NCI-H524 treated with DMSO at 0.1 percent for 48 hours (cell line): Measurements from ENCODE around the gene ABCG5.

Source experiments
- DNase-seq: peaks from one replicate; lab custom pipeline; 2025; lab: John Stamatoyannopoulos, UW

ABCG5 gene

DNA sequence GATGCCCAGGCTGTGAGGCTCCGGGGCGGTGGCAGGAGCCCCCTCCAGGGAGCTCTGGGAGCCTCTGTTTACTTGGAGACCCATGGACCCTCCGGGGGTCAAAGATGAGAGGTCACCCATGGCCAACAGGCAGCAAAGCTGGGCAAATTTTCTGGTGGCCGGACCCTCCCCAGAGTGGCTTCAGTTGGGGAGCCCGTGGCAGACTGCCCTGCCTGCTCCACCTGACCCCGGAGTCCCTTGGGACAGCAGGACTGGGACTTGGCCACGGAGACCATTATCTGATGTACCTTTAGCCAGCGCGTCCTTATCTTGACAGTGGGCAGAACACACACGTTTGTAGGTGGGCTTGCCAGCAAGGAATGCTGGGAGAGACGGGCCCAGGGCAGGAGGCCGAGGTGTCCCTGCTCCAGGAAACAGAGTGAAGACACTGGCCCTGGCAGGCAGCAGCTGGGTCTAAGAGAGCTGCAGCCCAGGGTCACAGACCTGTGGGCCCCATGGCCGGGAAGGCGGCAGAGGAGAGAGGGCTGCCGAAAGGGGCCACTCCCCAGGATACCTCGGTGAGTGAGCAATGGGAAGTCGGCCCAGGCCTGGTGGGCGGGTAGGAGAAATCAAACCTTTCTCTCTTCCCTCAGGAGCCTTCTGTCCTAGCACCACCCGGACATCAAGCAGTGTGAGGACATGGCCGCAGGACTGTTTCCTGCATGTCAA, at the start of gene ABCG5, which contains the start of gene ABCG8:
ABCG5 (minus strand) TSS at position 280 of the 708 bp plus-strand sequence; CDS start at position 120, 160 bp downstream.
ABCG8 (plus strand) TSS at position 412 of the 708 bp plus-strand sequence; CDS start at position 495, 83 bp downstream.
- DNase-seq = no peak

DNA sequence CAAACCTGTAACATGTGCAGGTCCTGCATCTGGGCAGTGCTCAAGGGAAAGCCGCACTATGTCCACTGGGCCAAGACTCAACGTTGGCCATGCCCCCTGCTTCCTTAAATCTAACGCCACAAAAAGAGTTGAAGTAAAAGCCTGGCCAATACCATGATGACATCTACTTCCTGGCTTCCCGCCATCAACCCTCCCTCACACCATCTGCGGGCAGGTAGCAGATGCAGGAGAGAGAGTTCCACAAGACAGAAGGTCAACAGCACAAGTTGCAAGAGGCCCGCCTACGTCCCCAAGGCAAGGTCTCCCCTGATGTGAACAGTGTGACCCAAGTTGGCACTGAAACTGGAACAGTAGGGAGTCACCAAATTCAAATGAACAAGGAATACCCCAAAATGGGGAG, 48.5 kb upstream of the ABCG5 start:
- no peak for DNase-seq

DNA sequence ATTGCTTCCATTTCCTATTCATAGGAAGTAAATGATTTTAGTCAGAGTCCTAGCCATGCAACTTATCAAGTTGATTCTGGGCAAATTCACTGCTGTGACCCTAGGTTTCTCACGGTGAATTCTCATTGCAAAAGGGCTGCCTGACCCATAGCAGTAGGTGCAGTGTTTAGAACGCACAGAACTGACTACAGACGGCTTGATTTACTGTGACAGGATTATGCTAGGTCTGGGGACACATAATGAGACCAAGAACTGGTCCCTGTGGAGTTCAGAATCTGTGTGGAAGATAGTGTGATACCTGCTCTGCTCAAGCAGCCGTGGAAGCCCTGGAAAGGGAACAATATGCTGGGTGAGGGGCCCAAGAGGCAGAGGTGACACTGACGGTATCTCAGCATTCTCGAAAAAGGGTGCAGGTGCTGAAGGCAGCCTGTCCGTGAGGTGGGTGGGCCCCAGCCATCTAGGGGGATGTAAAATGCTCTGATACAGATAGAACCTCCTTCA, 46.5 kb upstream of the ABCG5 start:
- DNase-seq = no peak

DNA sequence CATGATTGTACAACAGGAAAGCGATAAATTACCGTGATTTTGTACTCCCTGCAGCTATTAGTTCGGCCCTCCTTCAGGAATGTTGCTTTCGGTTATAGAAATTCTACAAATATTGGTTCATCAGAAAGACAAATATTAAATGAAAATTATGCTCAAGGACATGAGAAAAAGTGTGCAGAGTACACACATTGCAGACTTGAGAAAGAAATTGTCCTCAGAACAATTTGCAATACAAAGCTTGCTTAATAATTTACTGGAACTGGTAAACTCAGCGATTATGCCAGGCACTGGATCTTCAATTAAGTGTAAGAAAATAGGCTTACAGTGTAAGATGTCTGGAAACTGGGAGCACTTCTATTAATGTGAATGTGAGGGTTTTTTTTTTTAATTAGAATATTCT, 46.0 kb upstream of the ABCG5 start:
- DNase-seq = no peak

DNA sequence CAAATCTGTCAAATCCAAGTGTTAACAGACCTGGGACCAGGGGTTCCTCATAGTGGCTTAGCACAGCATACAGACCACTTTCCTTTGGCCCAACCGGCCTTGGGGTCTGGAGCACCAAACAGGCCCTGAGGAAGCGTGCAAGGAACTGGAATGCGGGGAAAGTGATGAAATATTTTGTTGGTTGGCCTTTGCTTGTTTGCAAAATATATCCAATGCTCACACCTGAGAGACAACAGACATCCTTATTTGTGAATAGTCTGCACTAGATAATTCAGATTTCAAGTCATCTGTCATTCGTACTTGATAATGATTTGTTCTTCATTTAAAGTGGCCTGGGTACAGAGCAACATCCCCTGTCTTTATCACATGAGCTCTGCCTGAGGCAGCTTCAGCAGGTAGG, 43.7 kb upstream of the ABCG5 start:
- DNase-seq = no peak

DNA sequence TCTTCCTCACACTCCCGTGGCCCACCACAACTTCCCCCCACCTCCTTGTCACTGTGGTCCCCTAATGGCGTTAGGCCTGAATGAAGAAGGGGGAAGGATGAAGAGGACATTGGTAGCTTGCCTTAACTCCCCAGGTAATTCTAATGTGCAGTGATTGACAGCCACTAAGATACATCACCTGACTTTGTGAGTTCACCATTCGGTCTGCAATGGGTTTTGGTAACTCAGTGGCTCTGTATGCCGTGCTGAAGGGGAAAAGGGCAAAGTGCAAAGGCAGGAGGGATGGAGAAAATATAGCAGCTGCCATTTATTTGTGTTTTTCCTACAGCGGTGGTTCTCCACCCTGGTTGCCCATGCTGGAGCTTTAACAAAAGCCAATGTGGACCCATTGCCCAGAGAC, 42.3 kb upstream of the ABCG5 start:
- no peak for DNase-seq

DNA sequence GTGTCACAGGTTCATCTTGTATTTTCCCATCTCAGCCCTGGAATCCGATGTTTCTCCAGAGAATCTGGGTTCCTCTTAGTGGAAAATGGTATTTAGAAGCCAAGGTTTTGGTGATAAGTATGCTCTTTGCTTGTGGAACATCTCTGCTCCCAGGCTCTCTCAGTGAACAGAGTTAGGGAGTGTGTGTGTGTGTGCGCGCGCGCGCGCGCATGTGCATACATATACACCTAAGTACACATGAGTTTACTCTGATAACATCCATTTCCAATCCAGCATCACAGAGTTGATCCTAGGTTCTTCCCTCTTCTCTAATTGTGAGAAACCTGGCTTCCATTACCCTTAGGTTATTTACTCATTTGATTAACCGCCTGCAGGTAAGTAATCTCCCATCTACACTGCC, 41.8 kb upstream of the ABCG5 start:
- DNase-seq = no peak

DNA sequence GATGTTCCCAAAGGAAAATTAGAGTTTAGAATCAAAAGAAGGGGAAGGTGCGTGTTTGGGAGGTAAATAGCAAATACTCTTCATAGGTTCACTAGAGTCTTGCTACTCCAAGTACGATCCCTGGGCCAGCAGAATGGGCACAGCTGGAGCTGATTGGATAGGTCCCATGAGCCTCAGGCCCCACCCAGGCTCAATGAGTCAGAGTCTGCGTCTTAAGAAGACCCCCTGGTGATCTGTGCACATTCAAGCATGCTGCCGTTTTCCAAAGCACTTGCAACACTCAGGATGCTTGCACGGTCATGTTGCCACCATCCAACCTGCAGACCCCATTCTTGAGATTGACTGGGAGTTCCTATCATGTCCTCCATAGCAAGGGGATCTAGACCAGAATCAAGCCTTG, 40.6 kb upstream of the ABCG5 start:
- no peak for DNase-seq

DNA sequence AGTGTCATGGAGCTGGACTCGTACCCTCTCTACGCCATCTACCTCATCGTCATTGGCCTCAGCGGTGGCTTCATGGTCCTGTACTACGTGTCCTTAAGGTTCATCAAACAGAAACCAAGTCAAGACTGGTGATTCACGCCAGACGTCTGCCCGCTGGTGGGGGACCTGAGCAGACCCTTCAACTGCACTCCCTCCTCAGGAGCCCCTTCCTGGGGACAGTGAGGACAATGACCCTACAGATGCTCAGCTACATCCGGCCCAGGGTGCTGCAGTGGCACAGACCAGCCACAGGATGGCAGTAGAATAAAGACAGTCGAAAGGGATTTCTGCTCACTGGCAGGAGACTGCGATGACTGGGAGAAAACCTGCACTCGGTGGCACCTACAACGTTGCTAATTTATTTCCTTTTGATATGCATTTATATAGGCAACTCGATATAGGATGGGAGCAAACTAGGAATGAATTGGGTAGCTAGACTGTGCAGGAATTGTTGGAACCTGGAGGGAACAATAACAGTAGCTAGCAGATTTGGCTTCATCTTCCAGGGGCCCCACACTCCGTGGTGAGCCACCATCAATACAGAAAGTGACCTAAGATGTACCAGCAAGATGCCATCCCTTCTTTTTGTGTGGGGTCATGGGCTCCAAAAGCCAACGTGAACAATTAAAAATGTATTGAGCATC, 39.3 kb upstream of the ABCG5 start:
- peak; percentile 24 for DNase-seq

DNA sequence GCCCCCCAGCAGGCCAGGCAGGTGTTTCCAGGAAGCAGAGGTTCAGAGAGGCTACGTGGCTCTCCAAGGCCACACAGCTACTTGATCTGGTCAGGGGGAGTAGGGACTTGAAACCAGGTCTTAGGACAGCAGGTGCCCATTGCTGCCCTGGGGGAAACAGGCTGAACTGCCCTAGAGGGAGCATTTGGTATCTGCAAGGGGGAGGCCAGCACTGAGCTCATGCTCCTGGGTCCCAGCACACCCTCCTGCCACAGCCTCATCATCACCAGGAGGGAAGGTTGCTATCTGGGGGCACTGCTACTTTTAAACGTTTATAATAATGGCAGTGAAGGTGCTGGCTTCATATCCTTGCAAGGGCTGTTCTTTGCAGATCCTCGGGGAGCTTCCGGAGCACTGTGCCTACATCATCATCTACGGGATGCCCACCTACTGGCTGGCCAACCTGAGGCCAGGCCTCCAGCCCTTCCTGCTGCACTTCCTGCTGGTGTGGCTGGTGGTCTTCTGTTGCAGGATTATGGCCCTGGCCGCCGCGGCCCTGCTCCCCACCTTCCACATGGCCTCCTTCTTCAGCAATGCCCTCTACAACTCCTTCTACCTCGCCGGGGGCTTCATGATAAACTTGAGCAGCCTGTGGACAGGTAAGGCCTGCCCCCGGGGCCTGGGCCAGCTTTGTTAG, 36.3 kb upstream of the ABCG5 start:
- no peak for DNase-seq

DNA sequence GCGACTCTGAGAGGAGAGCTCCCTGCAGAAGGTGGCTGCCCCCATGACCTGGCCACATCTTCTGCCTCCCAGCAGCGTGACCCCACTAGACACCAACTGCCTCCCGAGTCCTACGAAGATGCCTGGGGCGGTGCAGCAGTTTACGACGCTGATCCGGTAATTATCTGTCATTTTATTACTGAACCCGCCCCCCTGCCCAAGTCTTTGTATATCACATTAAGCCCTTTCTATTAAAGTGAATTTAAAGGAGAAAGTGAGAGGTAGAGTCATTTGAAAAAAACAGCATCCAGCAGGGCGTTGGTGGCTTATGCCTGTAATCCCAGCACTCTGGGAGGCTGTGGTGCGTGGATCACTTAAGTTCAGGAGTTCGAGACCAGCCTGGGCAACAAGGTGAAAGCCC, 33.5 kb upstream of the ABCG5 start:
- DNase-seq = no peak

DNA sequence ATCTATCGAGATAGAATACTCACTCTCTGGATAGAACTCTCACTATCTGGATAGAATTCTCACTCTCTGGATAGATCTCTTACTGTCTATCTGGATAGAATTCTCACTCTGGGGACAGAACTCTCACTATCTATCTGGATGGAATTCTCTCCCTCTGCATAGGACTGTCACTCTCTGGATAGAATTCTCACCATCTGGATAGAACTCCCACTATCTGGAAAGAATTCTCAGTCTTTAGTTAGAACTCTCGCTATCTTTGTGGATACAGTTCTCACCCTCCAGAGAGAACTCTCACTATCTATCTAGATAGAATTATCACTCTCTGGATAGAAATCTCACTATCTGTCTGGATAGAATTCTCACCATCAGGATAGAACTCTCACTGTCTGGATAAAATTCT, 16.7 kb upstream of the ABCG5 start:
- no peak for DNase-seq

DNA sequence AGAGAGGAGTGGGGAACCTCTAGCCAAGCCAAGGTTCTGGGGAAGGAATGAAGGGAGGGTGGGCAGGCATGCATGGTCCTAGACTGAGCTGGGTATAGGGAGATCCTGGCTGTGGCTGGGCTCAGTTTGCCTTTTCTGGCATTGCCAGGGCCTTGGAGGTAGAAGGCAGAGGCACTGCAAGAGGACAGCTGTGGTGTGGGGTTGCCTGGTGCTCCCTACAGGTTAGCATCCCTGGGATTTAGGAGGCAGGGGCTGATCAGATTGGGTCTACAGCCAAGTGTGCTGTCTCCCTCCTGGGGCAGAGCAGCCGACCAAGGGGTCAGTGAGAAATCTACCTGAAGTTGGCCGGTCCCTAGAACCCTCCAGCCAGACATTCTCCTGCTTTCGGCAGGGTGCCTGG, 16.0 kb upstream of the ABCG5 start:
- DNase-seq = no peak

DNA sequence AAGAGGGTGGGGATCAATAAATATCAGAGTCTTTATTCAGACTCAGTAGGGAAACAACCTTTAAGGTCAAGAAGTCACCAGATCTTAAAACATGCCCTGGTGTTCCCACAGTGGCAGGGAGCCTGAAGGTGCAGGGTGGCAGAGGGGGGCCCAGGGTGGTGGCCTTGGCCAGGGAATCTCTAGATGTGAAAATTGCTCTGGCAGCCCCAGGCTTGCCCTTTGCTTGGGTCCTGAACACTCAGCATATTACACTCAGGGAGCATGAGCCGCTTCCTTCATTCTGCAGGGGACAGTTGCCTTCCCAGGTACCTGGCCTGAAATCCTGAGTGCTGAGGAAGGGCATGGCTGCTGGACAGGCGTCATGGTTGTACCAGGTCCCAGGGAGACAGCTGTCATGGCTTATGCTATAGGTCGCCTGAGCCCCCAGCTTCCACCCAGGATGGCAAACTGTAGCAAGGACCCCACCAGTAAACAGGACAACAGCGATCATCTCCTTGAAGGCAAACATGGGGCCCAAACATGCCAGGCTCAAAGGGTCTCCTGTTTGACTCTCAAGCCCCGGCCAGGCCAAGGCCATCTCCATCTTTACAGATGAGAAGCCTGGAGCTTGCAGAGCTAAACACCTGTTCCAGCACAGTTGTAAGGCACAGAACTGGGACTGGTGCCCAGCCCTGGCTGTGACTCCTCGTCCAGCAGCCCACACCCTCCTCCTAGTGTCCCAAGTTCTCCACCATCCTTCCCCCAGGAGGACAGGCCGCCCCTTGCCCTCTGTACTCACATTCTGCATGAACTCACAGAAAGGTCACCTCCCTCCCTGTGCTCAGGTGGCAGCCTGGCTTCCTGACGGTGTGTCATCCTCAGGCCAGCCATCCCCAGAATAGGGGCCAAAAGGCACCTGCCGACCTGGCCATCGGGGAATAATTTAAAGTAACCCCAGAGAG, 14.8 kb upstream of the ABCG5 start:
- no peak for DNase-seq

DNA sequence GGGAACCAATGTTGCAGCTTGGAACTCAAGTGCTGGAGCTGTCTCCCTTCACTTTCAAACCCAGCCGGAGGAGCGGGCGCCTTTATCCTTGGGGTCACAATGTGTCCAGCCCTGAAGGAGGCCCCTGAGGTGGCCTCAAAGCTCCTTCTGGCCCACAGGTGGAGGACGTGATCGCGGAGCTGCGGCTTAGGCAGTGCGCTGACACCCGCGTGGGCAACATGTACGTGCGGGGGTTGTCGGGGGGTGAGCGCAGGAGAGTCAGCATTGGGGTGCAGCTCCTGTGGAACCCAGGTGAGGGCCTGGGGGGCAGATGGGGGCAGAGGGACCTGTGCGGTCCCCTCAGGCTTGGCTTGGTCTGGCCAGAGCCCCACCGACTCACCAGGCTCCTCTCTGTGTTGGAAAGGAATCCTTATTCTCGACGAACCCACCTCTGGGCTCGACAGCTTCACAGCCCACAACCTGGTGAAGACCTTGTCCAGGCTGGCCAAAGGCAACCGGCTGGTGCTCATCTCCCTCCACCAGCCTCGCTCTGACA, 13.6 kb upstream of the ABCG5 start:
- DNase-seq = no peak

DNA sequence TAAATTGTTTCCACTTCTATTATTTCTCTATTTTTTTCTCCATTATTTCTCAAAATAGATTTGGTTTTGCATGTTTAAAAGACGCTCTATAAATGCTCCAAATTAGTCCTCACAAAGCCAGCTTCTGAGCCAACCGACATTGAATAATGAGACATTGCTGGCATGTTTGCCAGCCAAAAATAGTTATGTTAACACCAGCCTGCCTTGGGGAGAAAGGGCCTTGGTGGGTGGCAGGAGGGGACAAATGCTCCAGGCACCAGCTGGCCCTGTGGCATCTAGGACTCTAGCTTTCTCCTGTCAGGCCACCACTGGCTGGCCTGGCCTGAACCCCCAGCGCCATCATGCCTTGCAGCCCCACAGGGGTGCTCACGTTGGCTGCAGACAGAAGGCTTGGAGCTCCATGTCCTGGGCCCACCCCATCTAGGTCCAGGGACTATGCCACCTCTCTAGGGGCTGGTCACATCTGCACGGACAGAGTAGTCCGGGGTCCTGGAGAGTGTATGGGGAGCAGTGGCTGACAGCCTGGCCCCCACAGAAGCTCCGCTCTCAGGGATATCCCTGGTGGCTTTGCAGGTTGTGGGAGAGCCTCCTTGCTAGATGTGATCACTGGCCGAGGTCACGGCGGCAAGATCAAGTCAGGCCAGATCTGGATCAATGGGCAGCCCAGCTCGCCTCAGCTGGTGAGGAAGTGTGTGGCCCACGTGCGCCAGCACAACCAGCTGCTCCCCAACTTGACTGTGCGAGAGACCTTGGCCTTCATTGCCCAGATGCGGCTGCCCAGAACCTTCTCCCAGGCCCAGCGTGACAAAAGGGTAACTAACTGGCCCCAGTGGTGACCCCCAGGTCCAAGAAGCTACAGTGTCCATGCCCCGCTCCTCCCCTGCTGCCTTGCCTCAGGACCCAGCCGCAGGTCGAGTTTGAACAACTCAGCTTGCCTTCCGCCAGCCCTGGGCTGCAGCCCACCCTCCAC, 12.7 kb upstream of the ABCG5 start:
- DNase-seq = no peak

DNA sequence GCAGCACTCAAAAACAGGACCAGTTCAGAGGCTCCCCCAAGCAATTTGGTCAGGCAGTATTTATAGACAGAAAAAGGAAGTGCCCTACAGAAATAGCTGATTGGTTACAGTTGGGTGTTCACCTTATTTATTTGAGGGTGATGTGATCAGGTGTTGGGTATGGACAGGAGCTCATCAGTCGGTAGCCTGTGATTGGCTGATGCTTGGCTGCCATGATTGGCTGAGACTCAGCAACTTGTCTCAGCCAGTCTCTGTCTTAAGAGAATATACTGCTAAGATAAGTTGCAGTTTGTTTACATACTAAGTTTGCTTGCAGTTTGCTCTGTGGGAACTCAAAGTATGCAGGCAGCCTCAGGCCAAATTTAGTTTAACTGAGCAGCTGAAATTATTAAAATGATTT, 9.6 kb upstream of the ABCG5 start:
- DNase-seq = no peak

DNA sequence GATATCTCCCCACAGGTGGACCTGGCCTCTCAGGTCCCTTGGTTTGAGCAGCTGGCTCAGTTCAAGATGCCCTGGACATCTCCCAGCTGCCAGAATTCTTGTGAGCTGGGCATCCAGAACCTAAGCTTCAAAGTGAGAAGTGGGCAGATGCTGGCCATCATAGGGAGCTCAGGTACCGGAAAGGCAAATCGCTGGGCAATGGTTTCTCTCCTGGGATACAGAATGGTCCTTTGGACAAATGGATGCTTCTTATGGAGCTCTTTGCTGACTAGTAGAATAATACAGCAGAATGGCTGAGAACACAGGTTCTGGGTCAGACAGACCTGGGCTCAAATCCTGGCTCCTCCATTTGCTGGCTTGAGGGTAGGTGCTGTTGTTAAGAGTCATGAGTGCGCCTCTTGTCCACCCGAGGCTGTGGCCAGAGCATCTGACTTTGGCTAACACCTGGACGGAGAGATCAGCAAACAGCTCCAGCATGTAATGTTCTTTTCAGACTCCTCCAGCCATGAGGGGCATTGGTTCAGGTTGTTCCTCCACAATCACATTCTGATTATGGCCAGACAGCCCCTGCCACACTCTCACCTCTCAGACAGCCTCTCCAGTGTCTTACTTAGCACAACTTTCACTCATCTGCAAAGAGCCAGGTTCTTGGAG, 7.6 kb upstream of the ABCG5 start:
- no peak for DNase-seq

DNA sequence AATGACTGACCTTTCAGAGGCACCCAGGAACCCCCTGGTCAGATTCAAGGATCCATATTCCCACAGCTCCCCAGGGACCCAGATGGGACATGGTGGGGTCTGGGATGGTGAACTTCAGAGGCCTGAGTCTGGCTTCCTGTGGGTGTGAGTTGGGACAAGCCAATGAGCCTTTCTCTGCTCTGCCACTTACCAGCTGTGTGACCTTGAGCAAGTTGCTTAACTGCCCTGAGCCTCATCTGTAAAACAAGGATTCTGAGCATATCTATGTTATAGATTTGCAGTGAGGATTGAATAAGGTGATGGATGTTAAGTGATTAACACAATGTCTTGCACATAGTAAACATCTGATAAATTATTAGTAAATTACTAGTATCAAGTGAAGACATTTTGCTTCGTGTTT, 6.5 kb upstream of the ABCG5 start:
- DNase-seq = no peak

DNA sequence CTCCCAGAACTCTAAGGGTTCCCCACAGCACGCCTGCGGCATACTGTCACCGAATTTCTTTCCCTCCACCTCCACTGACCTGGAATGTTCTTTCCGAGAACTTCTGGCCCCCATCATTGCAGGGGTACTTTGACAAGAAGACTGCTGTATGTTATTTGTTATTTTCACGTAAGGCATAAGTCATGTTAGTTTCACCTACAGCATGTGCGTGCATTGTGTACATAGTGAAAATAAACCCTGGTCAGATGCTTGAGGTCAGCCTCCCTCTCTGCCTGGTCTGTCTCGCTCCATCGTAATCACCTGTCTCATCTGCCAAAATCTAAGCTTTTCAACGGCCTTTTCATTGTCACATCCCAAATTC, 4.2 kb upstream of the ABCG5 start:
- no peak for DNase-seq
